ENCODE data around the gene NR6A1. TPM values are rescaled to one million over a fixed set of nuclear protein-coding genes. Genes with fewer than 3 reads are reported as not detected.

Gene NR6A1
- polyA plus RNA-seq, 1 donor from 2014 or later = 4.3 TPM

GRCh38 chr9:124513376-124513994, 257.6 kb downstream of the NR6A1 start:
- Histone ChIP-seq H3K79me2 (replicated peaks; ENCODE audit: insufficient read depth, low read length) (no peaks in the 10 kb centered on the region), H3K27ac (ENCODE audit: low read length) (no peak overlapping the region), H3K9me2 (ENCODE audit: insufficient read depth, low read length) (no peaks in the 10 kb centered on the region), H3K9ac (ENCODE audit: low read length) (no peak overlapping the region), H2AFZ (ENCODE audit: low read depth, low read length) (no peak overlapping the region), H3K4me2 (ENCODE audit: low read length) (no peak overlapping the region), H3K4me3 (ENCODE audit: low read length) (no peak overlapping the region), H4K20me1 (ENCODE audit: insufficient read depth) (no peaks in the 10 kb centered on the region), H3F3A (ENCODE audit: insufficient read depth, low read length, poor library complexity, severe bottlenecking) (no peaks in the 10 kb centered on the region), H3K27me3 (ENCODE audit: insufficient read depth, low read depth, low read length) (no peaks in the 10 kb centered on the region), H3K9me3 (ENCODE audit: low read length) (no peaks in the 10 kb centered on the region), H3K36me3 (ENCODE audit: insufficient read depth, low read length) (no peaks in the 10 kb centered on the region)
- TF ChIP-seq CTCF (IDR thresholded peaks at IDR 0.05; ENCODE audit: poor library complexity, severe bottlenecking) (no peak), MXI1 (conservative IDR thresholded peaks at IDR 0.05; ENCODE audit: poor library complexity, severe bottlenecking) (no peak)

GRCh38 chr9:124512806-124513204, 258.3 kb downstream of the NR6A1 start:
- H3K9me2 ChIP-seq (ENCODE audit: insufficient read depth, low read length) = no peaks in the 10 kb centered on the region
- H3K4me3 ChIP-seq (ENCODE audit: low read length) = no peak overlapping the region
- no peaks in the 10 kb centered on the region for H3K9me3 ChIP-seq (ENCODE audit: low read length)
- H3K9ac ChIP-seq (ENCODE audit: low read length) = no peak overlapping the region
- H3K27me3 ChIP-seq (ENCODE audit: insufficient read depth, low read depth, low read length) = no peaks in the 10 kb centered on the region
- no peak overlapping the region for H2AFZ ChIP-seq (ENCODE audit: low read depth, low read length)
- H3F3A ChIP-seq (ENCODE audit: insufficient read depth, low read length, poor library complexity, severe bottlenecking) = no peaks in the 10 kb centered on the region
- H3K27ac ChIP-seq (ENCODE audit: low read length) = no peak overlapping the region
- no peaks in the 10 kb centered on the region for H3K79me2 ChIP-seq (replicated peaks; ENCODE audit: insufficient read depth, low read length)
- TF ChIP-seq EP300 (conservative IDR thresholded peaks at IDR 0.05; ENCODE audit: poor library complexity, severe bottlenecking) = no peak
- TF ChIP-seq MXI1 (conservative IDR thresholded peaks at IDR 0.05; ENCODE audit: poor library complexity, severe bottlenecking) = no peak
- TF ChIP-seq POLR2AphosphoS5 (IDR thresholded peaks at IDR 0.05) = no peak
- H3K4me2 ChIP-seq (ENCODE audit: low read length) = no peak overlapping the region
- H4K20me1 ChIP-seq (ENCODE audit: insufficient read depth) = no peaks in the 10 kb centered on the region
- no peaks in the 10 kb centered on the region for H3K36me3 ChIP-seq (ENCODE audit: insufficient read depth, low read length)

- Histone ChIP-seq H3K4me3 (ENCODE audit: low read length) (no peak overlapping the region), H3K9ac (ENCODE audit: low read length) (no peak overlapping the region), H3F3A (ENCODE audit: insufficient read depth, low read length, poor library complexity, severe bottlenecking) (no peaks in the 10 kb centered on the region), H3K4me2 (ENCODE audit: low read length) (no peak overlapping the region), H3K27me3 (ENCODE audit: insufficient read depth, low read depth, low read length) (no peaks in the 10 kb centered on the region), H3K27ac (ENCODE audit: low read length) (no peak overlapping the region), H2AFZ (ENCODE audit: low read depth, low read length) (no peak overlapping the region), H3K36me3 (ENCODE audit: insufficient read depth, low read length) (no peaks in the 10 kb centered on the region), H3K9me2 (ENCODE audit: insufficient read depth, low read length) (no peaks in the 10 kb centered on the region), H3K9me3 (ENCODE audit: low read length) (no peaks in the 10 kb centered on the region), H4K20me1 (ENCODE audit: insufficient read depth) (no peaks in the 10 kb centered on the region), H3K79me2 (replicated peaks; ENCODE audit: insufficient read depth, low read length) (no peaks in the 10 kb centered on the region)
- TF ChIP-seq POLR2AphosphoS5 (IDR thresholded peaks at IDR 0.05) (no peak), EZH2 (IDR thresholded peaks at IDR 0.05; ENCODE audit: borderline replicate concordance, insufficient read depth, low read length, poor library complexity, severe bottlenecking) (no peak), CTCF (IDR thresholded peaks at IDR 0.05; ENCODE audit: poor library complexity, severe bottlenecking) (no peak), REST (IDR thresholded peaks at IDR 0.05; ENCODE audit: borderline replicate concordance) (no peak), TAF1 (IDR thresholded peaks at IDR 0.05; ENCODE audit: low read depth) (no peak), RAD21 (conservative IDR thresholded peaks at IDR 0.05) (no peak), MXI1 (conservative IDR thresholded peaks at IDR 0.05; ENCODE audit: poor library complexity, severe bottlenecking) (no peak), SMC3 (conservative IDR thresholded peaks at IDR 0.05; ENCODE audit: poor library complexity) (no peak), EP300 (conservative IDR thresholded peaks at IDR 0.05; ENCODE audit: poor library complexity, severe bottlenecking) (no peak)
Observed at GRCh38 chr9:124511891-124512805, 259.0 kb downstream of the NR6A1 start.
